Panc1 (cell line): Measurements from ENCODE around the gene OR4P4.

Experiments
- TF ChIP-seq, protein P1 (sequence below): fragments of 450-650 bp; IDR thresholded peaks from 2 replicates; pipeline ENCODE4 v1.5.1; 2017; ENCODE audit warnings: mild to moderate bottlenecking
- TF ChIP-seq, protein P2 (sequence below), 2 experiments: IDR thresholded peaks; 2 replicates each; pipeline ENCODE4 v1.6.1; 2011 to 2012; ENCODE audit warnings: low read depth in 2 of 2, control low read depth in 1 of 2, low read length in 1 of 2, mild to moderate bottlenecking in 1 of 2, moderate library complexity in 1 of 2; ENCODE audit not compliant: insufficient read depth in 1 of 2

- TF ChIP-seq, protein P1, sequence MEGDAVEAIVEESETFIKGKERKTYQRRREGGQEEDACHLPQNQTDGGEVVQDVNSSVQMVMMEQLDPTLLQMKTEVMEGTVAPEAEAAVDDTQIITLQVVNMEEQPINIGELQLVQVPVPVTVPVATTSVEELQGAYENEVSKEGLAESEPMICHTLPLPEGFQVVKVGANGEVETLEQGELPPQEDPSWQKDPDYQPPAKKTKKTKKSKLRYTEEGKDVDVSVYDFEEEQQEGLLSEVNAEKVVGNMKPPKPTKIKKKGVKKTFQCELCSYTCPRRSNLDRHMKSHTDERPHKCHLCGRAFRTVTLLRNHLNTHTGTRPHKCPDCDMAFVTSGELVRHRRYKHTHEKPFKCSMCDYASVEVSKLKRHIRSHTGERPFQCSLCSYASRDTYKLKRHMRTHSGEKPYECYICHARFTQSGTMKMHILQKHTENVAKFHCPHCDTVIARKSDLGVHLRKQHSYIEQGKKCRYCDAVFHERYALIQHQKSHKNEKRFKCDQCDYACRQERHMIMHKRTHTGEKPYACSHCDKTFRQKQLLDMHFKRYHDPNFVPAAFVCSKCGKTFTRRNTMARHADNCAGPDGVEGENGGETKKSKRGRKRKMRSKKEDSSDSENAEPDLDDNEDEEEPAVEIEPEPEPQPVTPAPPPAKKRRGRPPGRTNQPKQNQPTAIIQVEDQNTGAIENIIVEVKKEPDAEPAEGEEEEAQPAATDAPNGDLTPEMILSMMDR = no peak
- TF ChIP-seq, protein P2, sequence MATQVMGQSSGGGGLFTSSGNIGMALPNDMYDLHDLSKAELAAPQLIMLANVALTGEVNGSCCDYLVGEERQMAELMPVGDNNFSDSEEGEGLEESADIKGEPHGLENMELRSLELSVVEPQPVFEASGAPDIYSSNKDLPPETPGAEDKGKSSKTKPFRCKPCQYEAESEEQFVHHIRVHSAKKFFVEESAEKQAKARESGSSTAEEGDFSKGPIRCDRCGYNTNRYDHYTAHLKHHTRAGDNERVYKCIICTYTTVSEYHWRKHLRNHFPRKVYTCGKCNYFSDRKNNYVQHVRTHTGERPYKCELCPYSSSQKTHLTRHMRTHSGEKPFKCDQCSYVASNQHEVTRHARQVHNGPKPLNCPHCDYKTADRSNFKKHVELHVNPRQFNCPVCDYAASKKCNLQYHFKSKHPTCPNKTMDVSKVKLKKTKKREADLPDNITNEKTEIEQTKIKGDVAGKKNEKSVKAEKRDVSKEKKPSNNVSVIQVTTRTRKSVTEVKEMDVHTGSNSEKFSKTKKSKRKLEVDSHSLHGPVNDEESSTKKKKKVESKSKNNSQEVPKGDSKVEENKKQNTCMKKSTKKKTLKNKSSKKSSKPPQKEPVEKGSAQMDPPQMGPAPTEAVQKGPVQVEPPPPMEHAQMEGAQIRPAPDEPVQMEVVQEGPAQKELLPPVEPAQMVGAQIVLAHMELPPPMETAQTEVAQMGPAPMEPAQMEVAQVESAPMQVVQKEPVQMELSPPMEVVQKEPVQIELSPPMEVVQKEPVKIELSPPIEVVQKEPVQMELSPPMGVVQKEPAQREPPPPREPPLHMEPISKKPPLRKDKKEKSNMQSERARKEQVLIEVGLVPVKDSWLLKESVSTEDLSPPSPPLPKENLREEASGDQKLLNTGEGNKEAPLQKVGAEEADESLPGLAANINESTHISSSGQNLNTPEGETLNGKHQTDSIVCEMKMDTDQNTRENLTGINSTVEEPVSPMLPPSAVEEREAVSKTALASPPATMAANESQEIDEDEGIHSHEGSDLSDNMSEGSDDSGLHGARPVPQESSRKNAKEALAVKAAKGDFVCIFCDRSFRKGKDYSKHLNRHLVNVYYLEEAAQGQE (IDR thresholded peaks at IDR 0.05; ENCODE audit: insufficient read depth in 1 of 2, low read depth in 2 of 2, low read length in 1 of 2) = no peak
Measured at GRCh38 chr11:55655096-55655495, 20.2 kb downstream of the OR4P4 start.
